Measurements from ENCODE around the gene PCDH9.

DNA sequence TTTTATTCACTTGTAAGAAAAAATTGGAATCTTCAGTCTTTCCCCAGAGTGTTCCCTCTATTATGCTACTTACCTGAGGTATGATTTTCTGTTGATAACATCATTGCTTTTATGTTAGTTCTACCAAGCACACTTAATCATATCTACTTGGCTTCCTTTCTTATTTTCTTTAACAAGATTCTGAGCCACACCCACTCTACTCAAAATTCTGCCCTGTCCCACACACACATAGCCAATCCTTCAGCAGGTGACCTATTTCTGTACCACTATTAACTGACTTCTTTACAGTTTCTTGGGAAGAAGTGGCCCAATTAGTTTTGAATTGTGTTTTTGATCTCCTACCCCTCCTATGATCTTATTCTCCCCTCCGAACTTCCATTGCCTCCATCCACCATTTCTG, 215.7 kb downstream of the PCDH9 start:
- TF ChIP-seq, protein P1, sequence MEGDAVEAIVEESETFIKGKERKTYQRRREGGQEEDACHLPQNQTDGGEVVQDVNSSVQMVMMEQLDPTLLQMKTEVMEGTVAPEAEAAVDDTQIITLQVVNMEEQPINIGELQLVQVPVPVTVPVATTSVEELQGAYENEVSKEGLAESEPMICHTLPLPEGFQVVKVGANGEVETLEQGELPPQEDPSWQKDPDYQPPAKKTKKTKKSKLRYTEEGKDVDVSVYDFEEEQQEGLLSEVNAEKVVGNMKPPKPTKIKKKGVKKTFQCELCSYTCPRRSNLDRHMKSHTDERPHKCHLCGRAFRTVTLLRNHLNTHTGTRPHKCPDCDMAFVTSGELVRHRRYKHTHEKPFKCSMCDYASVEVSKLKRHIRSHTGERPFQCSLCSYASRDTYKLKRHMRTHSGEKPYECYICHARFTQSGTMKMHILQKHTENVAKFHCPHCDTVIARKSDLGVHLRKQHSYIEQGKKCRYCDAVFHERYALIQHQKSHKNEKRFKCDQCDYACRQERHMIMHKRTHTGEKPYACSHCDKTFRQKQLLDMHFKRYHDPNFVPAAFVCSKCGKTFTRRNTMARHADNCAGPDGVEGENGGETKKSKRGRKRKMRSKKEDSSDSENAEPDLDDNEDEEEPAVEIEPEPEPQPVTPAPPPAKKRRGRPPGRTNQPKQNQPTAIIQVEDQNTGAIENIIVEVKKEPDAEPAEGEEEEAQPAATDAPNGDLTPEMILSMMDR (IDR thresholded peaks at IDR 0.05): no peak
- TF ChIP-seq POLR2A (IDR thresholded peaks at IDR 0.05): no peak

Data from thyroid gland (tissue), 4 donors.